Breast epithelium (tissue), 4 donors: ENCODE data around the gene PRG3. TPM values are rescaled to one million over a fixed set of nuclear protein-coding genes. Genes with fewer than 3 reads are reported as not detected.

Experiments
- DNase-seq, 2 donors: peaks; one replicate each; pipeline ENCODE4 v3.0.0-alpha.2; 2019; ENCODE audit warnings: low spot score in 2 of 2
- H3K27ac ChIP-seq, 2 donors: fragments of 200-600 bp; sonication (generic) in 1 of 2; one replicate each; pipeline ENCODE4 v1.5.1; 2016 to 2019; ENCODE audit warnings: mild to moderate bottlenecking in 1 of 2
- H3K27me3 ChIP-seq, 2 donors: fragments of 200-600 bp; sonication (generic) in 1 of 2; one replicate each; pipeline versions ENCODE4 v1.5.1 to v1.6.0; 2017 to 2019; ENCODE audit warnings: control low read depth in 1 of 2, mild to moderate bottlenecking in 1 of 2
- H3K36me3 ChIP-seq: fragments of 200-600 bp; one replicate; pipeline ENCODE4 v1.5.1; 2019
- H3K4me1 ChIP-seq, 2 donors: fragments of 200-600 bp; sonication (generic); one replicate each; pipeline ENCODE4 v1.5.1; 2016 to 2019; ENCODE audit warnings: control low read depth in 1 of 2
- H3K4me3 ChIP-seq, 3 donors: fragments of 200-600 bp; sonication (generic); 1 replicate in 2 of 3; 2 replicates in 1 of 3; pipeline ENCODE4 v1.5.1; 2016 to 2019; ENCODE audit warnings: mild to moderate bottlenecking in 3 of 3, moderate library complexity in 2 of 3
- H3K9me3 ChIP-seq, 2 donors: fragments of 200-600 bp; sonication (generic) in 1 of 2; one replicate each; pipeline ENCODE4 v1.5.1; 2016 to 2019; ENCODE audit warnings: control low read depth in 1 of 2
- POLR2A ChIP-seq: fragments of 450-650 bp; IDR thresholded peaks from one replicate; pipeline ENCODE4 v1.6.1; 2016; ENCODE audit warnings: antibody characterized with exemption, mild to moderate bottlenecking, moderate library complexity
- POLR2AphosphoS5 ChIP-seq, 3 donors: sonication (generic); formaldehyde crosslinking; IDR thresholded peaks; one replicate each; pipeline ENCODE4 v1.6.1; 2017; ENCODE audit warnings: antibody characterized with exemption in 3 of 3
- intact Hi-C: fragments of 100-400 bp; cut with DNase I; formaldehyde crosslinking; loops from one replicate; pipeline ENCODE4 v1.15.1; 2023; ENCODE audit warnings: low total_unique reads
- total RNA-seq, 3 donors: library from RNA; depleted of rRNA; stranded (reverse); fragments of >200 nt; gene quantifications; one replicate each; pipeline ENCODE4 v1.1.0, GENCODE V29; 2016
- TF ChIP-seq, protein P1 (sequence below), 3 donors: fragments of 450-650 bp; IDR thresholded peaks; one replicate each; pipeline ENCODE4 v1.5.1; 2016 to 2017; ENCODE audit warnings: antibody characterized with exemption in 3 of 3, mild to moderate bottlenecking in 3 of 3, moderate library complexity in 3 of 3

Gene PRG3
- total RNA-seq, 3 donors from 2014 or later = not detected

GRCh38 chr11:57359396-57359795 is 21.6 kb downstream of the PRG3 start:
- DNase-seq = no peak
- intact Hi-C loops = no loop called here
- no peaks in the 10 kb centered on the region for H3K9me3 ChIP-seq
- H3K36me3 ChIP-seq = no peaks in the 10 kb centered on the region
- no peak overlapping the region for H3K27ac ChIP-seq
- TF ChIP-seq POLR2A = no peak
- no peak for TF ChIP-seq POLR2AphosphoS5 (IDR thresholded peaks at IDR 0.05)
- TF ChIP-seq, protein P1, sequence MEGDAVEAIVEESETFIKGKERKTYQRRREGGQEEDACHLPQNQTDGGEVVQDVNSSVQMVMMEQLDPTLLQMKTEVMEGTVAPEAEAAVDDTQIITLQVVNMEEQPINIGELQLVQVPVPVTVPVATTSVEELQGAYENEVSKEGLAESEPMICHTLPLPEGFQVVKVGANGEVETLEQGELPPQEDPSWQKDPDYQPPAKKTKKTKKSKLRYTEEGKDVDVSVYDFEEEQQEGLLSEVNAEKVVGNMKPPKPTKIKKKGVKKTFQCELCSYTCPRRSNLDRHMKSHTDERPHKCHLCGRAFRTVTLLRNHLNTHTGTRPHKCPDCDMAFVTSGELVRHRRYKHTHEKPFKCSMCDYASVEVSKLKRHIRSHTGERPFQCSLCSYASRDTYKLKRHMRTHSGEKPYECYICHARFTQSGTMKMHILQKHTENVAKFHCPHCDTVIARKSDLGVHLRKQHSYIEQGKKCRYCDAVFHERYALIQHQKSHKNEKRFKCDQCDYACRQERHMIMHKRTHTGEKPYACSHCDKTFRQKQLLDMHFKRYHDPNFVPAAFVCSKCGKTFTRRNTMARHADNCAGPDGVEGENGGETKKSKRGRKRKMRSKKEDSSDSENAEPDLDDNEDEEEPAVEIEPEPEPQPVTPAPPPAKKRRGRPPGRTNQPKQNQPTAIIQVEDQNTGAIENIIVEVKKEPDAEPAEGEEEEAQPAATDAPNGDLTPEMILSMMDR (IDR thresholded peaks at IDR 0.05) = no peak
- no peaks in the 10 kb centered on the region for H3K27me3 ChIP-seq
- no peaks in the 10 kb centered on the region for H3K4me1 ChIP-seq
- no peak overlapping the region for H3K4me3 ChIP-seq

DNA sequence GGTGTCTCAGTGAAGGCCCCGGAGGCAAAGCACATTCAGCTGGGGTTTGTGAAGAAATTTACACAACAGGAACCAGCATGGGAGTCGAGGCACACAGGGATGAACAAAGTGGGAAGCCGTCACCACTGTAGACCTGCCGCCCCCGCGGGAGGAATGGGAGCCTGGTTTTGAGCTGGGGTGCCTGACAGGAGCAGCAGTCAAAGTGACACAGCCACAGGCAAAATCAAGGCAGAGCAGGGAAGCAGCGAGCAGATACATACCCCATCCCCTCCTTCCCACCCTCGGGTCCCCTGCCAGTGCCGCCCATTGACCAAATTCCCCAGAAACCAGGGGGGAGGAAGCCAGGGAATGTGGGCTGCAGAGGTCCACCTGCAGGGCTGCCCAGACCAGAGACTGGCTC is 22.0 kb downstream of the PRG3 start:
- H3K27me3 ChIP-seq = no peaks in the 10 kb centered on the region
- TF ChIP-seq POLR2AphosphoS5 (IDR thresholded peaks at IDR 0.05) (no peak), POLR2A (no peak)
- TF ChIP-seq, protein P1 (IDR thresholded peaks at IDR 0.05) = no peak
- no peaks in the 10 kb centered on the region for H3K36me3 ChIP-seq
- no peaks in the 10 kb centered on the region for H3K4me1 ChIP-seq
- no peaks in the 10 kb centered on the region for H3K9me3 ChIP-seq
- H3K27ac ChIP-seq = no peak overlapping the region
- no peak for DNase-seq
- intact Hi-C loops = no loop called here
- H3K4me3 ChIP-seq = no peak overlapping the region

DNA sequence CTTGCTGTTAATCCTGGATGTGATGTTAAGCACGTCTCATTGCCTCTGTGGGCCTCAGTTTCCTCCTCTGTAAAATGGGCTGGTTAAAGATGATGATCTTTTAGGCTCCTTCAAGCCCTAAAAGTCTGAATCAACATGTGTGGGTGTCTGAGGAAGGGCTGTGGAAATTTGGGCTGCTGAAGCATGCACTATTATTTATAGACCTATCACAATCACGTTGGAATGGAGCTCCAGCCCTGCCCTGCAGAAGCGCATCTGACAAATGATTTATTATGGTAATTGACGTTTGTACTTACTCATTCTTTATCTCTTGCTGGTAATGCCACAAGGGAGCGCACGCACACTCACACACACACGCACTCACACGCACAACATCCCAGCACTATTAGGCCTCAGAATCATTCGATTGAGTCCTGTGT is 22.4 kb downstream of the PRG3 start:
- intact Hi-C loops = no loop called here
- TF ChIP-seq POLR2A (no peak), POLR2AphosphoS5 (IDR thresholded peaks at IDR 0.05) (no peak)
- TF ChIP-seq, protein P1 (IDR thresholded peaks at IDR 0.05) = no peak
- Histone ChIP-seq H3K27ac (no peak overlapping the region), H3K4me3 (no peak overlapping the region), H3K27me3 (no peaks in the 10 kb centered on the region), H3K4me1 (no peaks in the 10 kb centered on the region), H3K9me3 (no peaks in the 10 kb centered on the region), H3K36me3 (no peaks in the 10 kb centered on the region)
- no peak for DNase-seq

DNA sequence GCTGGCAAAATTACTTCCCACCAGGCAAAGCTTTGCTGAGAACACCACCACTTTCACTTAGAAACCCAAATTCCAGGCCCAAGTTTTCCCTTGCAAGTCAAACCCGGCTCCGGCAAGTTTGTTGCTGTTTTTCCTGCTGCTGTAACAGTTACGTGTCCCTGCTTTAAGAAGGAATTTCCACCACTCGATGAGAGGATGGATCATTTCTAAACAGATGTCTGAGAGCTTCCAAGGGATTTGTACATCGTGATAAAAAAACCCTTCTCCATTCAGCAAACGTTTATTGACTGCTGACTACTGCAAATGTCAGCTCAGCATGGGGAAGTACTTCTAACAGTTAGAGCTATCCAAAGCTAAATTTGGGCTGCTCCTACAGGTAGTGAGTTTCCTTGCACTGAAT is 23.1 kb downstream of the PRG3 start:
- TF ChIP-seq POLR2A = no peak
- TF ChIP-seq, protein P1 (IDR thresholded peaks at IDR 0.05) = no peak
- DNase-seq = no peak

GRCh38 chr11:57357310-57357709 is 23.6 kb downstream of the PRG3 start:
- TF ChIP-seq, protein P1 (IDR thresholded peaks at IDR 0.05) = no peak
- TF ChIP-seq POLR2A (no peak), POLR2AphosphoS5 (IDR thresholded peaks at IDR 0.05) (no peak)
- no peak for DNase-seq
- H3K9me3 ChIP-seq = no peaks in the 10 kb centered on the region
- H3K4me1 ChIP-seq = no peaks in the 10 kb centered on the region
- no peaks in the 10 kb centered on the region for H3K27me3 ChIP-seq
- intact Hi-C loops = no loop called here
- no peak overlapping the region for H3K4me3 ChIP-seq
- no peak overlapping the region for H3K27ac ChIP-seq
- no peaks in the 10 kb centered on the region for H3K36me3 ChIP-seq

More for the DNA sequence above, 23.1 kb downstream of the PRG3 start:
- H3K36me3 ChIP-seq = no peaks in the 10 kb centered on the region
- no peak overlapping the region for H3K4me3 ChIP-seq
- H3K4me1 ChIP-seq = no peaks in the 10 kb centered on the region
- H3K27me3 ChIP-seq = no peaks in the 10 kb centered on the region
- H3K9me3 ChIP-seq = no peaks in the 10 kb centered on the region
- H3K27ac ChIP-seq = no peak overlapping the region
- intact Hi-C loops = no loop called here
